Sigmoid colon (tissue), 7 donors: ENCODE results near the gene NEK6. TPM values are rescaled to one million over a fixed set of nuclear protein-coding genes. Genes with fewer than 3 reads are reported as not detected.

Experiments used
- DNase-seq: peaks from one replicate; pipeline ENCODE4 v3.0.0-alpha.2; 2019
- H3K27ac ChIP-seq, 4 donors: fragments of 200-600 bp; sonication (generic); one replicate each; pipeline ENCODE4 v1.5.1; 2016 to 2019; ENCODE audit warnings: mild to moderate bottlenecking in 1 of 4
- H3K27me3 ChIP-seq, 3 donors: fragments of 200-600 bp; sonication (generic); one replicate each; pipeline ENCODE4 v1.5.1; 2019; ENCODE audit warnings: mild to moderate bottlenecking in 1 of 3
- H3K36me3 ChIP-seq, 4 donors: fragments of 200-600 bp; sonication (generic); one replicate each; pipeline ENCODE4 v1.5.1; 2016 to 2019
- H3K4me1 ChIP-seq, 4 donors: fragments of 200-600 bp; sonication (generic); one replicate each; pipeline ENCODE4 v1.5.1; 2017 to 2019
- H3K4me3 ChIP-seq, 4 donors: fragments of 200-600 bp; sonication (generic); one replicate each; pipeline ENCODE4 v1.5.1; 2017 to 2019; ENCODE audit warnings: mild to moderate bottlenecking in 2 of 4, moderate library complexity in 1 of 4
- H3K9me3 ChIP-seq, 4 donors: fragments of 200-600 bp in 3 of 4; sonication (generic) in 3 of 4; one replicate each; pipeline versions ENCODE4 v1.5.1 to v1.6.1; 2013 to 2019
- EP300 ChIP-seq, 4 donors: sonication (generic); formaldehyde crosslinking; IDR thresholded peaks; one replicate each; pipeline ENCODE4 v1.6.1; 2017; ENCODE audit warnings: antibody characterized with exemption in 4 of 4
- POLR2A ChIP-seq, 2 donors: fragments of 450-650 bp; IDR thresholded peaks; one replicate each; pipeline ENCODE4 v1.6.1; 2016; ENCODE audit warnings: antibody characterized with exemption in 2 of 2, mild to moderate bottlenecking in 2 of 2, moderate library complexity in 2 of 2
- POLR2AphosphoS5 ChIP-seq, 4 donors: sonication (generic); formaldehyde crosslinking; IDR thresholded peaks; one replicate each; pipeline ENCODE4 v1.6.1; 2017; ENCODE audit warnings: antibody characterized with exemption in 4 of 4
- WGBS, 2 donors: extraction: QIAGEN DNeasy Blood & Tissue Kit; methylation state at CpG; one replicate each; pipeline ENCODE4 v1.1.7; 2013; 5-methylcytosine and 5-hydroxymethylcytosine counted together
- intact Hi-C: fragments of 100-400 bp; cut with DNase I; formaldehyde crosslinking; loops from one replicate; pipeline ENCODE4 v1.15.1; 2023
- polyA plus RNA-seq, 3 donors: library from polyadenylated mRNA; stranded (reverse); fragments of 200-250 nt; gene quantifications; one replicate each; pipeline ENCODE4 v1.2.3, GENCODE V29; 2013
- total RNA-seq, 4 donors: library from RNA; depleted of rRNA; stranded (reverse); fragments of >200 nt; gene quantifications; one replicate each; pipeline ENCODE4 v1.1.0, GENCODE V29; 2016
- TF ChIP-seq, protein P1 (sequence below), 4 experiments: fragments of 450-650 bp in 3 of 4; fragments of 200-600 bp in 1 of 4; IDR thresholded peaks; one replicate each; pipeline ENCODE4 v1.5.1; 2016 to 2019; ENCODE audit warnings: antibody characterized with exemption in 4 of 4, mild to moderate bottlenecking in 3 of 4, moderate library complexity in 2 of 4
- donor health status: healthy with polysubstance abuse.
- donor health status: Bipolar disorder and iron deficiency.
- donor health status: healthy.

NEK6 gene
- total and polyA plus RNA-seq, 7 donors: 8.2 to 36.2 (median 18.7) TPM

DNA sequence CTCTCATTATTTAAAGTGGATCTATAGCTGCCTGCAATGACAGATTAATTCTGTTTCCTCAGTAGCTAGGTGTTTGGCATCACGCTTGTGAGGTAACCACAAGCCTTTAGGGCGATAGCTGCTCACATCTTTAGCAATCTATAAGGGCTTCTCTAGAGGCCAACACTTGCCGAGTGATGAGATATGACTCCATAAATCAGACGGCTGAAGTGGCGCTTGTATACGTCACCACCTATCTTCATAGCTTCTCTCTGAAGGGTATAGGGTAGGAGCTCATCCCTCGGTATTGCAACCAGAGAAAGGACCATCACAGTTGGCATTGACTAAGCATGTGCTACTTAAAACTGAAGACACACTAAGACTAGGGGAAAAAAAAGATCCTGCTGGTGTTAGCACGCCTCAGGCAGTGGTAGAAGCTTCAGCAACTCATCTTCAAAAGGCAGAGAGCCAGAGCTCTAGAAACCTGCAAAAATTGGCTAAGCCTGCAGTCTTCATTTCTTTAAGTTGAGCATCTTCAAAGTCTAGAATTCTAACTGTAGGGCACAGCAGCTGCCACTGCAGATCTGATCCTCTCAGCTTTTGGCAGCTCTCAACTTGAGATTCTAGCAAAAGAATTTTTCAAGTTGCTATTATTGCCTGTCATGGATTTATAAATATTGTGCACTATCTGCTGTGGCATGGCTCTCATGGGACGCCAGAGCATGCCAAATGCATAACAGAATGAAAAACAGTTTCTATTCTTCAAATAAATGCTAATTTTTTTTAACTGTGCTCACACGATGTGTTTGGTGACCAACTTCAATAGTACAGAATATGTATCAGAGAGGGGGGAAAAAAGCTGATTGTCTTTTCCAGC is 120.0 kb downstream of the NEK6 start:
- intact Hi-C loops: no loop called here
- no peak overlapping the region for H3K4me3 ChIP-seq
- H3K36me3 ChIP-seq: peaks cover 0 to 36% (median 2%) of the 10 kb centered on the region in 4 donors
- peaks cover 0 to 14% (median 10%) of the 10 kb centered on the region in 4 donors for H3K4me1 ChIP-seq
- H3K9me3 ChIP-seq: no peaks in the 10 kb centered on the region
- DNase-seq: no peak
- 84 to 87% methylated on average over 10 of the region's 10 CpGs for WGBS, 2 donors
- H3K27ac ChIP-seq: no peak overlapping the region
- no peaks in the 10 kb centered on the region for H3K27me3 ChIP-seq
- no peak for TF ChIP-seq EP300 (IDR thresholded peaks at IDR 0.05)
- TF ChIP-seq, protein P1, sequence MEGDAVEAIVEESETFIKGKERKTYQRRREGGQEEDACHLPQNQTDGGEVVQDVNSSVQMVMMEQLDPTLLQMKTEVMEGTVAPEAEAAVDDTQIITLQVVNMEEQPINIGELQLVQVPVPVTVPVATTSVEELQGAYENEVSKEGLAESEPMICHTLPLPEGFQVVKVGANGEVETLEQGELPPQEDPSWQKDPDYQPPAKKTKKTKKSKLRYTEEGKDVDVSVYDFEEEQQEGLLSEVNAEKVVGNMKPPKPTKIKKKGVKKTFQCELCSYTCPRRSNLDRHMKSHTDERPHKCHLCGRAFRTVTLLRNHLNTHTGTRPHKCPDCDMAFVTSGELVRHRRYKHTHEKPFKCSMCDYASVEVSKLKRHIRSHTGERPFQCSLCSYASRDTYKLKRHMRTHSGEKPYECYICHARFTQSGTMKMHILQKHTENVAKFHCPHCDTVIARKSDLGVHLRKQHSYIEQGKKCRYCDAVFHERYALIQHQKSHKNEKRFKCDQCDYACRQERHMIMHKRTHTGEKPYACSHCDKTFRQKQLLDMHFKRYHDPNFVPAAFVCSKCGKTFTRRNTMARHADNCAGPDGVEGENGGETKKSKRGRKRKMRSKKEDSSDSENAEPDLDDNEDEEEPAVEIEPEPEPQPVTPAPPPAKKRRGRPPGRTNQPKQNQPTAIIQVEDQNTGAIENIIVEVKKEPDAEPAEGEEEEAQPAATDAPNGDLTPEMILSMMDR (IDR thresholded peaks at IDR 0.05): no peak
- TF ChIP-seq POLR2A (IDR thresholded peaks at IDR 0.05): no peak
- no peak for TF ChIP-seq POLR2AphosphoS5 (IDR thresholded peaks at IDR 0.05)

GRCh38 chr9:124381170-124381945 is 123.6 kb downstream of the NEK6 start:
- Histone ChIP-seq H3K4me1 (peaks cover 0 to 14% (median 11%) of the 10 kb centered on the region in 4 donors), H3K4me3 (no peak overlapping the region), H3K27me3 (no peaks in the 10 kb centered on the region), H3K36me3 (peaks cover 0 to 57% (median 5%) of the 10 kb centered on the region in 4 donors), H3K27ac (no peak overlapping the region), H3K9me3 (no peaks in the 10 kb centered on the region)
- intact Hi-C loops: no loop called here
- TF ChIP-seq POLR2AphosphoS5 (IDR thresholded peaks at IDR 0.05): no peak
- TF ChIP-seq POLR2A (IDR thresholded peaks at IDR 0.05): no peak
- TF ChIP-seq EP300 (IDR thresholded peaks at IDR 0.05): no peak
- TF ChIP-seq, protein P1 (IDR thresholded peaks at IDR 0.05): no peak
- 78 to 80% methylated on average over 4 of the region's 4 CpGs for WGBS, 2 donors
- no peak for DNase-seq

GRCh38 chr9:124384210-124384609 is 126.5 kb downstream of the NEK6 start:
- no peak overlapping the region for H3K27ac ChIP-seq
- no peak for DNase-seq
- WGBS, 2 donors: 91 to 95% methylated on average over 7 of the region's 7 CpGs
- H3K4me1 ChIP-seq: peaks cover 0 to 14% (median 12%) of the 10 kb centered on the region in 4 donors
- intact Hi-C loops: no loop called here
- H3K36me3 ChIP-seq: peaks cover 0 to 56% (median 5%) of the 10 kb centered on the region in 4 donors
- no peak overlapping the region for H3K4me3 ChIP-seq
- no peak for TF ChIP-seq POLR2A (IDR thresholded peaks at IDR 0.05)
- no peaks in the 10 kb centered on the region for H3K9me3 ChIP-seq
- H3K27me3 ChIP-seq: no peaks in the 10 kb centered on the region

DNA sequence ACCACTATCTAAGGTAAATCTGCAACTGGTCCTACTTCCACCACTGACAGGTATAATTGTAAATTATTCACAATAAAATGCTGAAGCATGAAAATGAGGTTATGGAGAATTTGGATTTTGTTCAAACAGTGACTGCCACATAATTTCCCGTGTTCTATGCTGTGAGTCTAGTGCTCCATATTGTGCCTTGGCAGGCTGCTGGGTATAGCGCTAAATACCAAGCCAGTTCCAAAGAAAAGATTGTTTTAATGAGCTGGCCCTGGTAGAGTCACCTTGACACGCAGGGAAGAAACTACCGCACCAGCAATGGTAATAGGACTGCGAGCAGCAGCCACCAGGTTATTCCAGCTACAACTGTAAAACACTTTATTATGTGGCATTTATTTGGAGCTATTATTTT is 127.1 kb downstream of the NEK6 start:
- Histone ChIP-seq H3K36me3 (peaks cover 0 to 50% (median 5%) of the 10 kb centered on the region in 4 donors), H3K27me3 (no peaks in the 10 kb centered on the region), H3K27ac (no peak overlapping the region), H3K9me3 (no peaks in the 10 kb centered on the region), H3K4me3 (no peak overlapping the region), H3K4me1 (peaks cover 0 to 20% (median 17%) of the 10 kb centered on the region in 4 donors)
- 93 to 95% methylated on average over 5 of the region's 5 CpGs for WGBS, 2 donors
- TF ChIP-seq, protein P1 (IDR thresholded peaks at IDR 0.05): no peak
- no peak for DNase-seq
- intact Hi-C loops: no loop called here

GRCh38 chr9:124385623-124386022 is 127.9 kb downstream of the NEK6 start:
- Histone ChIP-seq H3K4me1 (peaks cover 0 to 25% (median 20%) of the 10 kb centered on the region in 4 donors), H3K36me3 (peaks cover 0 to 42% (median 5%) of the 10 kb centered on the region in 4 donors), H3K27me3 (no peaks in the 10 kb centered on the region), H3K9me3 (no peaks in the 10 kb centered on the region), H3K4me3 (no peak overlapping the region), H3K27ac (no peak overlapping the region)
- 78 to 95% methylated on average over 7 of the region's 7 CpGs for WGBS, 2 donors
- intact Hi-C loops: no loop called here
- TF ChIP-seq POLR2AphosphoS5 (IDR thresholded peaks at IDR 0.05) (no peak), EP300 (IDR thresholded peaks at IDR 0.05) (no peak), POLR2A (IDR thresholded peaks at IDR 0.05) (no peak)
- TF ChIP-seq, protein P1 (IDR thresholded peaks at IDR 0.05): no peak
- DNase-seq: no peak
